GM12865 (cell line): ENCODE measurements around the gene ATOSA.
A peak's percentile ranks its signal among the peaks of the same experiment; 100 is the strongest.

Experiments used
- DNase-seq: peaks from one replicate; pipeline ENCODE4 v3.0.0; 2010; ENCODE audit warnings: low read depth
- H3K4me3 ChIP-seq: 2 replicates; pipeline ENCODE4 v1.5.1; 2011; ENCODE audit warnings: mild to moderate bottlenecking, low read depth, low read length, control low read depth
- TF ChIP-seq, protein P1 (sequence below): IDR thresholded peaks from 2 replicates; pipeline ENCODE4 v1.5.1; 2011; ENCODE audit warnings: low read length, control low read depth, low read depth, inconsistent platforms; ENCODE audit not compliant: insufficient read depth; ENCODE audit errors: missing control alignments

Gene ATOSA

GRCh38 chr15:52709187-52709981 lies 30.2 kb upstream of the ATOSA start:
- TF ChIP-seq, protein P1, sequence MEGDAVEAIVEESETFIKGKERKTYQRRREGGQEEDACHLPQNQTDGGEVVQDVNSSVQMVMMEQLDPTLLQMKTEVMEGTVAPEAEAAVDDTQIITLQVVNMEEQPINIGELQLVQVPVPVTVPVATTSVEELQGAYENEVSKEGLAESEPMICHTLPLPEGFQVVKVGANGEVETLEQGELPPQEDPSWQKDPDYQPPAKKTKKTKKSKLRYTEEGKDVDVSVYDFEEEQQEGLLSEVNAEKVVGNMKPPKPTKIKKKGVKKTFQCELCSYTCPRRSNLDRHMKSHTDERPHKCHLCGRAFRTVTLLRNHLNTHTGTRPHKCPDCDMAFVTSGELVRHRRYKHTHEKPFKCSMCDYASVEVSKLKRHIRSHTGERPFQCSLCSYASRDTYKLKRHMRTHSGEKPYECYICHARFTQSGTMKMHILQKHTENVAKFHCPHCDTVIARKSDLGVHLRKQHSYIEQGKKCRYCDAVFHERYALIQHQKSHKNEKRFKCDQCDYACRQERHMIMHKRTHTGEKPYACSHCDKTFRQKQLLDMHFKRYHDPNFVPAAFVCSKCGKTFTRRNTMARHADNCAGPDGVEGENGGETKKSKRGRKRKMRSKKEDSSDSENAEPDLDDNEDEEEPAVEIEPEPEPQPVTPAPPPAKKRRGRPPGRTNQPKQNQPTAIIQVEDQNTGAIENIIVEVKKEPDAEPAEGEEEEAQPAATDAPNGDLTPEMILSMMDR = no peak
- peak; percentile 64 for DNase-seq
- H3K4me3 ChIP-seq = peak overlapping the region; percentile 22

DNA sequence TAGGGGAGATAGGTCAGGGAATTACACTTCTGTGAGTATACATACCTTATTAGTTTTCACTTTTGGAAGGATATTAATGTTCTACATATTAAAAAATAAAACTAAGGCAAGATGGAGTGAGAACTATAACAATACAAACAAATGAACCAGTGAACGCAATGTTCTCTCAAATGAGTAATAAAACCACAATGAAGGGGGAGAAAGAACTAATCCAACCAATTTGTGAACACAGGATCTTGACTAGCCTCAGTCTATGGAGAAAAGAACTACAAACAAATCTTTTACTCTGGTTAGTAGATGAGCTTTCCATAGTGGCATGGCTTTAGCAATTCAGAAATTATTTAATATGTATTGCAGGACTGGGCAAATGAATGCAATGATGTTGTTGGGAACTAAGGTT lies 26.9 kb upstream of the ATOSA start:
- no peak overlapping the region for H3K4me3 ChIP-seq
- no peak for DNase-seq

GRCh38 chr15:52702390-52702789 lies 23.2 kb upstream of the ATOSA start:
- no peak overlapping the region for H3K4me3 ChIP-seq
- TF ChIP-seq, protein P1 = no peak
- DNase-seq = no peak

More for the DNA sequence above, 26.9 kb upstream of the ATOSA start:
- TF ChIP-seq, protein P1 = no peak

DNA sequence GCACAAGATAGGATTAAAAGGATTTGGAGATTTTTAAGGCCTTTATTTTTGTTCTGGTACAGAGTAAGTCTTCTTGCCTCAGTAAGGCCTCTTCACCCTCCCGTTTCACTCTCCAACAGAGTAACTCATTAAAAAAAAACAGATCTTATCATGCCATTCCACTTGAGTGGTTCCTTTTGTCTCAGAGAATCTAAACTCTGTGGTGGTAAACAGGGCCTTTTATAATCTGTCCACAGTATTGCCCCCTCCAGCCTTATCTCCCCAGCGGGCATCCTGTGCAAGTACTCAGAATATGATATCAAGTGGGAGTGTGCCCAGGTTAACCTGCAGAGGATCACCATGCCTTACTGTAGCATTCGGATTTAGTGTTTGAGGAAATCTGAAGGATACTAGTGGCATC lies 20.3 kb upstream of the ATOSA start:
- TF ChIP-seq, protein P1 = no peak
- no peak overlapping the region for H3K4me3 ChIP-seq
- no peak for DNase-seq

DNA sequence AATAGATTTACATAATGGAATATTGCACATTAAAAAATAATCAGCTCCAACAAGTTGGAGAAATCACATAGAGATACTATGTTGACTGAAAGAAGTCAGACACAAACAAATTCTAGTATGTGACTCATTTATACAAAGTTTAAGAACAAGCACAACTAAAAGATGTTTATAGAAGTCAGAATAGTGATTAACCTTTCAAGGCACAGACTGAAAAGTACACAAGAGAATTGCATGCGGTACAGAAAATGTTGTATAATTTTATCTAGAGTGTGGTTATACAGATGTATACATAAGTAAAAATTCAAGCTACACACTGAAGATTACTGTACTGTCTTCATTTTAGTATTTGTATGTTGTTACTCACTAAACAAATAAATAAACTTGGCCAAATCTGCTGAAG lies 19.3 kb upstream of the ATOSA start:
- TF ChIP-seq, protein P1 = no peak
- no peak overlapping the region for H3K4me3 ChIP-seq
- no peak for DNase-seq

DNA sequence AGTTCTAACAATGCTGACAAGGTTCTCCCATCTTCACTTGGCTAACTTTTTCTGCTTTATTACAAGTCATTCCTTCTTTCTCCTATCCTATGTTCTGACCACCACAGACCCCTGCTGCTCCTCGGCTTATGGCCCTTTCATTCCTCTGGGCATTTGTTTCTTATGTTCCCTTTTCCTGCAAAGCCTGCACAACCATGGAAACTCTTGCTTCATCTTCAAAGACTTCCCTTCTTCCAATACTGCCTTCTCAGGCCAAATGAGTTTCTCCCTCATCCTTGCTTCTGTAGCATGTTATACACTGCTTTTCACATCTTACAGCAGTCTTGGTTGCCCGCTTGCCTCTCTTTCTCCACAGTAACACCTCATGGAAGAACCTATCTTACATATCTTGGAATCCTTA lies 17.9 kb upstream of the ATOSA start:
- no peak overlapping the region for H3K4me3 ChIP-seq
- TF ChIP-seq, protein P1 = no peak
- no peak for DNase-seq

GRCh38 chr15:52695154-52695553 lies 16.0 kb upstream of the ATOSA start:
- TF ChIP-seq, protein P1 = no peak
- no peak overlapping the region for H3K4me3 ChIP-seq
- DNase-seq = no peak
